TTC549 (cell line): ENCODE data around the gene COL18A1.
"Not testable (repeated sequence)": the region's sequence is repeated elsewhere in the genome, so short reads cannot be mapped to it uniquely, and the experiment has no call there.

Source experiments
- FAIRE-seq: peaks from 2 replicates; lab custom pipeline; 2012; peaks lifted over from hg19 to GRCh38; lab: Jason Lieb, UNC

Gene COL18A1

GRCh38 chr21:45494851-45495680, 90.1 kb downstream of the COL18A1 start:
- FAIRE-seq = no peak

- FAIRE-seq = no peak
These were observed 91.4 kb downstream of the COL18A1 start for GRCh38 chr21:45496151-45496967.

- FAIRE-seq = no peak
These were observed 92.2 kb downstream of the COL18A1 start for GRCh38 chr21:45496968-45497845.

GRCh38 chr21:45497846-45498645, 93.1 kb downstream of the COL18A1 start:
- no peak for FAIRE-seq

- FAIRE-seq = no peak
These were observed 93.7 kb downstream of the COL18A1 start for GRCh38 chr21:45498646-45499000.

GRCh38 chr21:45499201-45499750, 94.3 kb downstream of the COL18A1 start:
- FAIRE-seq = no peak

GRCh38 chr21:45499970-45500577, 95.1 kb downstream of the COL18A1 start:
- no peak for FAIRE-seq

- not testable (repeated sequence) for FAIRE-seq
These were observed 96.4 kb downstream of the COL18A1 start for GRCh38 chr21:45501081-45502005.

- no peak for FAIRE-seq
These were observed 97.0 kb downstream of the COL18A1 start for GRCh38 chr21:45502006-45502345.

GRCh38 chr21:45502600-45502999, 97.6 kb downstream of the COL18A1 start:
- no peak for FAIRE-seq

GRCh38 chr21:45503226-45503625, 98.3 kb downstream of the COL18A1 start:
- not testable (repeated sequence) for FAIRE-seq

GRCh38 chr21:45504021-45504515, 99.1 kb downstream of the COL18A1 start:
- FAIRE-seq = no peak

- FAIRE-seq = no peak
These were observed 99.8 kb downstream of the COL18A1 start for GRCh38 chr21:45504516-45505415.

- no peak for FAIRE-seq
These were observed 100.6 kb downstream of the COL18A1 start for GRCh38 chr21:45505416-45506021.

- FAIRE-seq = no peak
These were observed 101.4 kb downstream of the COL18A1 start for GRCh38 chr21:45506241-45506817.

GRCh38 chr21:45506836-45507522, 102.0 kb downstream of the COL18A1 start:
- FAIRE-seq = no peak

- FAIRE-seq = no peak
These were observed 102.5 kb downstream of the COL18A1 start for GRCh38 chr21:45507523-45507875.
